OCI-LY1 (cell line): Measurements from ENCODE around the gene PTGES2.

Experiments
- H2AFZ ChIP-seq: fragments of 200-600 bp; sonication (generic), shearing (Covaris generic); 2 replicates; pipeline ENCODE4 v1.6.0; 2014; ENCODE audit warnings: antibody characterized with exemption, mild to moderate bottlenecking, low read length
- H3F3A ChIP-seq: fragments of 200-600 bp; sonication (generic), shearing (Covaris generic); 2 replicates; pipeline ENCODE4 v1.6.0; 2014; ENCODE audit warnings: mild to moderate bottlenecking, antibody characterized with exemption, low read length, moderate library complexity; ENCODE audit not compliant: insufficient read depth
- H3K27ac ChIP-seq: fragments of 200-600 bp; sonication (generic); 2 replicates; pipeline ENCODE4 v1.5.1; 2014; ENCODE audit warnings: low read length, mixed run types, mild to moderate bottlenecking, low read depth; ENCODE audit not compliant: poor library complexity, severe bottlenecking
- H3K27me3 ChIP-seq: fragments of 200-600 bp; sonication (generic); 2 replicates; pipeline ENCODE4 v1.6.0; 2014; ENCODE audit warnings: antibody characterized with exemption, mild to moderate bottlenecking, low read length, moderate library complexity; ENCODE audit not compliant: insufficient read depth
- H3K36me3 ChIP-seq: fragments of 200-600 bp; sonication (generic); 2 replicates; pipeline ENCODE4 v1.6.1; 2014; ENCODE audit warnings: mild to moderate bottlenecking, antibody characterized with exemption, low read length, moderate library complexity, mixed read lengths; ENCODE audit not compliant: insufficient read depth
- H3K4me1 ChIP-seq: fragments of 200-600 bp; sonication (generic); 2 replicates; pipeline ENCODE4 v1.5.1; 2014; ENCODE audit warnings: mild to moderate bottlenecking, low read length, moderate library complexity; ENCODE audit not compliant: insufficient read depth, severe bottlenecking
- H3K4me2 ChIP-seq: fragments of 200-600 bp; sonication (generic), shearing (Covaris generic); 2 replicates; pipeline ENCODE4 v1.6.1; 2014; ENCODE audit warnings: low read length
- H3K4me3 ChIP-seq: fragments of 200-600 bp; sonication (generic); 2 replicates; pipeline ENCODE4 v1.5.1; 2014; ENCODE audit warnings: low read length, low read depth, mild to moderate bottlenecking, mixed read lengths; ENCODE audit not compliant: poor library complexity, severe bottlenecking
- H3K79me2 ChIP-seq: fragments of 200-600 bp; shearing (Covaris generic); 2 replicates; pipeline ENCODE4 v1.6.1; 2016; ENCODE audit warnings: mixed run types, low read length, mixed read lengths; ENCODE audit not compliant: insufficient read depth
- H3K9ac ChIP-seq: fragments of 200-600 bp; sonication (generic), shearing (Covaris generic); 2 replicates; pipeline ENCODE4 v1.6.1; 2014; ENCODE audit warnings: mild to moderate bottlenecking, low read length, mixed read lengths
- H3K9me2 ChIP-seq: fragments of 200-600 bp; sonication (generic), shearing (Covaris generic); 2 replicates; pipeline ENCODE4 v1.6.1; 2014; ENCODE audit warnings: low read depth, mild to moderate bottlenecking, low read length, mixed read lengths
- H3K9me3 ChIP-seq: fragments of 200-600 bp; shearing (Covaris generic); 2 replicates; pipeline ENCODE4 v1.6.1; 2014; ENCODE audit warnings: low read length, mixed read lengths
- H4K20me1 ChIP-seq: fragments of 200-600 bp; sonication (generic), shearing (Covaris generic); 2 replicates; pipeline ENCODE4 v1.6.0; 2016; ENCODE audit warnings: mild to moderate bottlenecking, low read length; ENCODE audit not compliant: insufficient read depth
- EZH2 ChIP-seq: fragments of 200-600 bp; sonication (generic), shearing (Covaris generic); IDR thresholded peaks from 2 replicates; pipeline ENCODE4 v1.8.0; 2017; ENCODE audit warnings: borderline replicate concordance, mixed run types, mild to moderate bottlenecking, antibody characterized with exemption, low read length, moderate library complexity, mixed read lengths
- TF ChIP-seq, protein P1 (sequence below): fragments of 200-600 bp; sonication (generic), shearing (Covaris generic); IDR thresholded peaks from 2 replicates; pipeline ENCODE4 v1.5.1; 2017; ENCODE audit warnings: mild to moderate bottlenecking, antibody characterized with exemption, low read length, moderate library complexity, mixed read lengths

The PTGES2 gene

DNA sequence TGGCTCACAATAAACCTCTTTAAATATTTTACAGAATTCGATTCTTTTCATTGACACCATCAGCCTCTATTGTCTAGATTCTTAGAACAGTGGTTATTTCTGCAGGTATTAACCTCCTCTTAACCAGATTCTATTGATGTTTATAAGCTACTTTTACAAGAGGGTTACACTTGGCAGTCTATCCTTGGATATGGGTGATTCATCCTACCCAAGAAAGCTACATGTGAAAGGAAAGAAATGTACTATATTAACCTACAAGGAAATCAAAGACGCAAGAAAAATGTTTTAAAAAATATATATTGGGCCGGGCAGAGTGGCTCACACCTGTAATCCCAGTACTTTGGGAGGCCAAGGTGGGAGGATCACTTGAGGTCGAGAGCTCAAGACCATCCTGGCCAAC is 42.8 kb downstream of the PTGES2 start:
- H3K79me2 ChIP-seq: peaks cover 19% of the 10 kb centered on the region; the same call in 1 of the 2 replicates
- no peaks in the 10 kb centered on the region for H4K20me1 ChIP-seq
- H3F3A ChIP-seq: peaks cover 5% of the 10 kb centered on the region; the same call in 1 of the 2 replicates
- no peaks in the 10 kb centered on the region for H3K27me3 ChIP-seq
- 0 out of 2 replicates have a peak, but pooled peaks cover 4% of the 10 kb centered on the region for H3K36me3 ChIP-seq
- H3K27ac ChIP-seq: no peak overlapping the region
- H3K4me1 ChIP-seq: peaks cover 20% of the 10 kb centered on the region
- TF ChIP-seq, protein P1, sequence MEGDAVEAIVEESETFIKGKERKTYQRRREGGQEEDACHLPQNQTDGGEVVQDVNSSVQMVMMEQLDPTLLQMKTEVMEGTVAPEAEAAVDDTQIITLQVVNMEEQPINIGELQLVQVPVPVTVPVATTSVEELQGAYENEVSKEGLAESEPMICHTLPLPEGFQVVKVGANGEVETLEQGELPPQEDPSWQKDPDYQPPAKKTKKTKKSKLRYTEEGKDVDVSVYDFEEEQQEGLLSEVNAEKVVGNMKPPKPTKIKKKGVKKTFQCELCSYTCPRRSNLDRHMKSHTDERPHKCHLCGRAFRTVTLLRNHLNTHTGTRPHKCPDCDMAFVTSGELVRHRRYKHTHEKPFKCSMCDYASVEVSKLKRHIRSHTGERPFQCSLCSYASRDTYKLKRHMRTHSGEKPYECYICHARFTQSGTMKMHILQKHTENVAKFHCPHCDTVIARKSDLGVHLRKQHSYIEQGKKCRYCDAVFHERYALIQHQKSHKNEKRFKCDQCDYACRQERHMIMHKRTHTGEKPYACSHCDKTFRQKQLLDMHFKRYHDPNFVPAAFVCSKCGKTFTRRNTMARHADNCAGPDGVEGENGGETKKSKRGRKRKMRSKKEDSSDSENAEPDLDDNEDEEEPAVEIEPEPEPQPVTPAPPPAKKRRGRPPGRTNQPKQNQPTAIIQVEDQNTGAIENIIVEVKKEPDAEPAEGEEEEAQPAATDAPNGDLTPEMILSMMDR: no peak
- TF ChIP-seq EZH2: no peak
- H3K4me2 ChIP-seq: no peak overlapping the region
- no peak overlapping the region for H3K9ac ChIP-seq
- no peak overlapping the region for H3K4me3 ChIP-seq
- H3K9me2 ChIP-seq: no peaks in the 10 kb centered on the region
- no peaks in the 10 kb centered on the region for H3K9me3 ChIP-seq
- no peak overlapping the region for H2AFZ ChIP-seq

DNA sequence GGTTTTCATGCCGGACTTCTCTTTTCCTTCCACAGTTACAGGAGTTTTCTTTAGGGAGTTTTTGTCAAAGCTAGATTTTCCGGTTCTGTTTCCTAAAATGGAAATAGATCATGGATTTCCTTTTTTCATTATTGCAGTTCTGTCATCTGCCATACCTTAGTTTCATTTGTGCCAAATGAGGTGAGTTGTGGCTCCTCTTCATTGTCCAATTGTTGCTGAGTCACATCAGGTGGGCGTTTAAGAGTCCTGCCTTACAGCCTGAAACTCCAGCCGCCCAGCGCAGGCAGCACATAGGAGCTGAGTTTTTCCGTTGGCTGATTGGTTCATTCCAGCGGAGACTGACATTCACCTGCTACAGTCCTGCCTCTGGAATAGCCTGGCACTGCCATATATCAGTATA is 45.4 kb downstream of the PTGES2 start:
- Histone ChIP-seq H3K4me2 (no peak overlapping the region), H3K27ac (peak overlapping the region; percentile 57)

DNA sequence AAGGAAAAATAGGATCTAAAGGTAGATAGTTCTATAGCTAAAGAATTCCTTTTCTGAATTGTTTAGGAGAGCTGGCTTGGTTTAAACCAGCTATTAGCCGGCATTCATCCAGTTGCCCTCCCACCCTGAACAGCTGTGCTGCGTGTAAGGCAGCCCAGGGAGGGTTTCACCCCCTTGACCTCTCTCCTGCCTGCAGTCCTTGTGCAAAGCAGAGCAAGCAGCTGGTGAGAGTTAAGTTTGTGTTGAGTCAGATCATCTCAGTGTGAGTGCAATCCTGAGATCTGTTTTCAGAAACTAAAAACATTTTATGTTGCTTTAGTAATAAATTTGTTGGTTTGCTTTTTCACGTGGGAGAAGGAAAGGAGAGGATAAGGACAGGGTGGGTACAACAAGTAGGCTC is 46.5 kb downstream of the PTGES2 start:
- no peak overlapping the region for H2AFZ ChIP-seq
- TF ChIP-seq EZH2: no peak
- TF ChIP-seq, protein P1: no peak
- no peaks in the 10 kb centered on the region for H4K20me1 ChIP-seq
- no peaks in the 10 kb centered on the region for H3K27me3 ChIP-seq
- H3K9me3 ChIP-seq: no peaks in the 10 kb centered on the region
- no peaks in the 10 kb centered on the region for H3K9me2 ChIP-seq
- no peak overlapping the region for H3K4me3 ChIP-seq
- peaks cover 5% of the 10 kb centered on the region; the same call in 1 of the 2 replicates for H3F3A ChIP-seq
- H3K4me2 ChIP-seq: no peak overlapping the region
- H3K36me3 ChIP-seq: peaks cover 7% of the 10 kb centered on the region; the same call in 1 of the 2 replicates
- peak overlapping the region; percentile 57 for H3K27ac ChIP-seq
- H3K4me1 ChIP-seq: peaks cover 39% of the 10 kb centered on the region
- H3K9ac ChIP-seq: no peak overlapping the region
- H3K79me2 ChIP-seq: peaks cover 12% of the 10 kb centered on the region; the same call in 1 of the 2 replicates

More for the DNA sequence above, 45.4 kb downstream of the PTGES2 start:
- H3K9me3 ChIP-seq: no peaks in the 10 kb centered on the region
- peaks cover 5% of the 10 kb centered on the region; the same call in 1 of the 2 replicates for H3F3A ChIP-seq
- H3K9ac ChIP-seq: no peak overlapping the region
- no peaks in the 10 kb centered on the region for H4K20me1 ChIP-seq
- H3K4me1 ChIP-seq: peaks cover 39% of the 10 kb centered on the region
- no peaks in the 10 kb centered on the region for H3K27me3 ChIP-seq
- peaks cover 4% of the 10 kb centered on the region; the same call in 1 of the 2 replicates for H3K79me2 ChIP-seq
- H3K9me2 ChIP-seq: no peaks in the 10 kb centered on the region
- no peak overlapping the region for H2AFZ ChIP-seq
- TF ChIP-seq, protein P1: no peak
- no peak for TF ChIP-seq EZH2
- H3K4me3 ChIP-seq: no peak overlapping the region
- H3K36me3 ChIP-seq: 0 out of 2 replicates have a peak, but pooled peaks cover 4% of the 10 kb centered on the region
